ENCODE measurements around the gene XRCC1. TPM values are rescaled to one million over a fixed set of nuclear protein-coding genes. Genes with fewer than 3 reads are reported as not detected.

XRCC1 gene
- total RNA-seq, 1 donor from 2014 or later: 70.7 TPM

DNA sequence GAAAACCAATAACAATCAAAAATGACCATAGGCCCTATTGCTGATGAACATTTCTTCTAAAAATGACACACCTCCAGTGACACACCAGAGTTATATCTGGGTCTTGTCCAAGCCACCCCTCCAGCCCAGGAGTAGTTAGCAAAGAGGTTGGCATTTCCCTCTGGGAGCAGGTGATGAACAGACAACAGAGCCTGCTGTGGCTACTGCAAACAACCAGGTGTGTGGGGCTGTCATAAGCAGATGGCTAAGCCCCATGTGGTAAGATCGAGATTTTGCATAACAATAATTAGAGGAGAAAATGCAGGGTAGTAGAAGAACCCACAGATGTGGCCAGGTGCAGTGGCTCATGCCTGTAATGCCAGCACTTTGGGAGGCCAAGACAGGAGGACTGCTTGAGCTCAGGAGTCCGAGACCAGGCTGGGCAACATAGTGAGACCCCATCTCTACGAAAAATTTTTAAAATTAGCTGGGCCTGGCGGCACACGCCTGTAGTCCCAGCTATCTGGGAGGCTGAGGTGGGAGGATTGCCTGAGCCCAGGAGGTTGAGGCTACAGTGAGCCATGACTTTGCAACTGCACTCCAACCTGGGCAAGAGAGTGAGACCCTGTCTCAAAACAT, 5.0 kb downstream of the XRCC1 start:
- no peak overlapping the region for H3K4me3 Mint-ChIP-seq (ENCODE audit: low read depth)
- peaks cover 13% of the 10 kb centered on the region for H3K4me1 Mint-ChIP-seq (ENCODE audit: low read depth)
- peaks cover 6% of the 10 kb centered on the region for H3K36me3 Mint-ChIP-seq (ENCODE audit: insufficient read depth)
- no peak for DNase-seq (ENCODE audit: low spot score, unreplicated experiment)
- no peak for TF ChIP-seq CTCF (IDR thresholded peaks at IDR 0.05; ENCODE audit: unreplicated experiment)
- H3K27me3 Mint-ChIP-seq: no peaks in the 10 kb centered on the region
- no peak overlapping the region for H3K27ac Mint-ChIP-seq
- H3K9me3 Mint-ChIP-seq (ENCODE audit: low read depth): no peaks in the 10 kb centered on the region

DNA sequence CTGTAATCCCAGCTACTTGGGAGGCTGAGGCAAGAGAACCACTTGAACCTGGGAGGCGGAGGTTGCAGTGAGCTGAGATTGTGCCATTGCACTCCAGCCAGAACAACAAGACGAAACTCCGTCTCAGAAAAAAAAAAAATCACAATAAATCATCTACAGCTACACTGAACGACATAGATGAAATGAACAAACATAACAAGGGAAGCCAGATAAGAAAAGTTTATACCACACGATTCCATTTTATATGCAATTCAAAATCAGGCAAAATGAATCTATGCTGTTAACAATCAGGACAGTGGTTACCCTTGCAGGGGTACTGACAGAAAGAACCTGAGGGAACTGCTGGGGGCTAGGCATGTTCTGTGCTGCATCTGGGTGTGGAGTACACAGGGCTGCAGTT, 5.7 kb downstream of the XRCC1 start:
- no peak for TF ChIP-seq CTCF (IDR thresholded peaks at IDR 0.05; ENCODE audit: unreplicated experiment)
- DNase-seq (ENCODE audit: low spot score, unreplicated experiment): no peak
- H3K27me3 Mint-ChIP-seq: no peaks in the 10 kb centered on the region
- H3K4me3 Mint-ChIP-seq (ENCODE audit: low read depth): no peak overlapping the region
- no peaks in the 10 kb centered on the region for H3K9me3 Mint-ChIP-seq (ENCODE audit: low read depth)
- H3K36me3 Mint-ChIP-seq (ENCODE audit: insufficient read depth): peaks cover 8% of the 10 kb centered on the region
- H3K4me1 Mint-ChIP-seq (ENCODE audit: low read depth): peaks cover 10% of the 10 kb centered on the region
- no peak overlapping the region for H3K27ac Mint-ChIP-seq

DNA sequence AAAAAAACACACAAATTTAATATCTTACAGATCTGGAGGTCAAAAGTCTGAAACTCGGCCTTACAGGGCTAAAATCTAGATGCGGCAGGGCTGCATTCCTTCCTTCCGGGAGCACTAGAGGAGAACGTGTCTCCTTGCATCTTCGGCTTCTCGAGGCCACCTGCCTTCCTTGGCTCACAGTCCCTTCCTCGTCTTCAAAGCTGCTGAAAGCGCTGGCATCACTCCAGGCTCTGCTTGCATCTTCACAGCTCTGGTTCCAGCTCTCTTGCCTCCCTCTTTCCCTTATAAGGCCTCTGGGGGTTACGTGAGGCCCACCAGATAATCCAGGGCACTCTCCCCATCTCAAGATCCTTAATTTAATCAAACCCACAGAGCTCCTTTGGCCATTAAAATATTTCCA, 10.5 kb downstream of the XRCC1 start:
- no peak overlapping the region for H3K27ac Mint-ChIP-seq
- no peaks in the 10 kb centered on the region for H3K9me3 Mint-ChIP-seq (ENCODE audit: low read depth)
- peaks cover 19% of the 10 kb centered on the region for H3K36me3 Mint-ChIP-seq (ENCODE audit: insufficient read depth)
- H3K4me3 Mint-ChIP-seq (ENCODE audit: low read depth): no peak overlapping the region
- DNase-seq (ENCODE audit: low spot score, unreplicated experiment): no peak
- no peaks in the 10 kb centered on the region for H3K4me1 Mint-ChIP-seq (ENCODE audit: low read depth)
- no peak for TF ChIP-seq CTCF (IDR thresholded peaks at IDR 0.05; ENCODE audit: unreplicated experiment)
- H3K27me3 Mint-ChIP-seq: no peaks in the 10 kb centered on the region

DNA sequence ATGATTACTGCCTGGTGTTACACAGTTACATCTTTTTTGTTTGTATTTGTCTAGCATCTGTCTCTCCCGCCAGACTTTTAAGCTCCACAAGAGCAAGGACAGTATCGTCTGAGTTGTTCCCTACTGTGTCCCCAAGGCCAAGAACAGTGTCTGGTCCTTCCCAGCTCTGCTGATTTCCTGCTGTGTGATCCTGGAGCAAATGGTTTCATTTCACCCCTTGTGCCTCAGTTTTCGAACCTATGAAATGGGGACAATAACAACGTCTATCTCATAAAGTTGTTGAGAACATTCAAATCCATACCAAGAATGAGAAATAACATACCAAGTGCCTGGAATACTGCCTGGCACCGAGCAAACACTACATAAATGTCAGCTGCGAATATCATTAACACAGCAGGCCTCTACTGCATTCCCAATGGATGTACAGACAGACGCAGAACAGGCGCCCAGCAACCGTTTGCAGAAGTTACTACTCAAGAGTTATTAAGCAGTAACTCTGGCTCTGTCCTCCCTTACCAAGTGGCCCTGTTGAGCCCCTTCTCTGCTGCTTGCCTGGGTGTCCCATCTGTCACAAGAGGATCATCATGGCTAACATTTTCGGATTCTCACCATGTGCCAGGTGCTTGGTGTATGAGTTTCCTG, 11.4 kb downstream of the XRCC1 start:
- TF ChIP-seq CTCF (IDR thresholded peaks at IDR 0.05; ENCODE audit: unreplicated experiment): no peak
- H3K27me3 Mint-ChIP-seq: no peaks in the 10 kb centered on the region
- no peak for DNase-seq (ENCODE audit: low spot score, unreplicated experiment)
- no peak overlapping the region for H3K4me3 Mint-ChIP-seq (ENCODE audit: low read depth)
- H3K4me1 Mint-ChIP-seq (ENCODE audit: low read depth): no peaks in the 10 kb centered on the region
- H3K36me3 Mint-ChIP-seq (ENCODE audit: insufficient read depth): peaks cover 19% of the 10 kb centered on the region
- no peaks in the 10 kb centered on the region for H3K9me3 Mint-ChIP-seq (ENCODE audit: low read depth)
- no peak overlapping the region for H3K27ac Mint-ChIP-seq

- Mint-ChIP-seq H3K27me3 (no peaks in the 10 kb centered on the region), H3K36me3 (ENCODE audit: insufficient read depth) (peaks cover 19% of the 10 kb centered on the region), H3K9me3 (ENCODE audit: low read depth) (no peaks in the 10 kb centered on the region), H3K4me1 (ENCODE audit: low read depth) (no peaks in the 10 kb centered on the region), H3K27ac (no peak overlapping the region), H3K4me3 (ENCODE audit: low read depth) (no peak overlapping the region)
- no peak for DNase-seq (ENCODE audit: low spot score, unreplicated experiment)
- TF ChIP-seq CTCF (IDR thresholded peaks at IDR 0.05; ENCODE audit: unreplicated experiment): no peak
Observed at GRCh38 chr19:43562698-43563241, 12.6 kb downstream of the XRCC1 start.

All from progenitor cell of endocrine pancreas (in vitro differentiated cells).